Neural cell (in vitro differentiated cells): ENCODE measurements around the gene MRTFA.

ENCODE experiments used
- CTCF ChIP-seq: fragments of 450-650 bp; IDR thresholded peaks from 2 replicates; pipeline ENCODE4 v1.5.1; 2014; ENCODE audit warnings: antibody characterized with exemption, mild to moderate bottlenecking, moderate library complexity; ENCODE audit not compliant: poor library complexity, severe bottlenecking
- RAD21 ChIP-seq: fragments of 450-650 bp; conservative IDR thresholded peaks from 2 replicates; pipeline ENCODE4 v1.6.1; 2014; ENCODE audit warnings: antibody characterized with exemption, mild to moderate bottlenecking, moderate library complexity
- TAF1 ChIP-seq: IDR thresholded peaks from 2 replicates; pipeline ENCODE4 v1.6.1; 2012; ENCODE audit warnings: low read depth
- TF ChIP-seq, protein P1 (sequence below): IDR thresholded peaks from 2 replicates; pipeline ENCODE4 v1.6.1; 2012; ENCODE audit warnings: borderline replicate concordance

- TF ChIP-seq CTCF = no peak
- TF ChIP-seq TAF1 = no peak
- no peak for TF ChIP-seq RAD21
- TF ChIP-seq, protein P1, sequence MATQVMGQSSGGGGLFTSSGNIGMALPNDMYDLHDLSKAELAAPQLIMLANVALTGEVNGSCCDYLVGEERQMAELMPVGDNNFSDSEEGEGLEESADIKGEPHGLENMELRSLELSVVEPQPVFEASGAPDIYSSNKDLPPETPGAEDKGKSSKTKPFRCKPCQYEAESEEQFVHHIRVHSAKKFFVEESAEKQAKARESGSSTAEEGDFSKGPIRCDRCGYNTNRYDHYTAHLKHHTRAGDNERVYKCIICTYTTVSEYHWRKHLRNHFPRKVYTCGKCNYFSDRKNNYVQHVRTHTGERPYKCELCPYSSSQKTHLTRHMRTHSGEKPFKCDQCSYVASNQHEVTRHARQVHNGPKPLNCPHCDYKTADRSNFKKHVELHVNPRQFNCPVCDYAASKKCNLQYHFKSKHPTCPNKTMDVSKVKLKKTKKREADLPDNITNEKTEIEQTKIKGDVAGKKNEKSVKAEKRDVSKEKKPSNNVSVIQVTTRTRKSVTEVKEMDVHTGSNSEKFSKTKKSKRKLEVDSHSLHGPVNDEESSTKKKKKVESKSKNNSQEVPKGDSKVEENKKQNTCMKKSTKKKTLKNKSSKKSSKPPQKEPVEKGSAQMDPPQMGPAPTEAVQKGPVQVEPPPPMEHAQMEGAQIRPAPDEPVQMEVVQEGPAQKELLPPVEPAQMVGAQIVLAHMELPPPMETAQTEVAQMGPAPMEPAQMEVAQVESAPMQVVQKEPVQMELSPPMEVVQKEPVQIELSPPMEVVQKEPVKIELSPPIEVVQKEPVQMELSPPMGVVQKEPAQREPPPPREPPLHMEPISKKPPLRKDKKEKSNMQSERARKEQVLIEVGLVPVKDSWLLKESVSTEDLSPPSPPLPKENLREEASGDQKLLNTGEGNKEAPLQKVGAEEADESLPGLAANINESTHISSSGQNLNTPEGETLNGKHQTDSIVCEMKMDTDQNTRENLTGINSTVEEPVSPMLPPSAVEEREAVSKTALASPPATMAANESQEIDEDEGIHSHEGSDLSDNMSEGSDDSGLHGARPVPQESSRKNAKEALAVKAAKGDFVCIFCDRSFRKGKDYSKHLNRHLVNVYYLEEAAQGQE = no peak
These were observed 58.3 kb downstream of the MRTFA start for GRCh38 chr22:40578171-40578570.
